ENCODE measurements around the gene TCEAL1. TPM values are rescaled to one million over a fixed set of nuclear protein-coding genes. Genes with fewer than 3 reads are reported as not detected.

Gene TCEAL1
- total RNA-seq, 1 experiment from 2014 or later = not detected

DNA sequence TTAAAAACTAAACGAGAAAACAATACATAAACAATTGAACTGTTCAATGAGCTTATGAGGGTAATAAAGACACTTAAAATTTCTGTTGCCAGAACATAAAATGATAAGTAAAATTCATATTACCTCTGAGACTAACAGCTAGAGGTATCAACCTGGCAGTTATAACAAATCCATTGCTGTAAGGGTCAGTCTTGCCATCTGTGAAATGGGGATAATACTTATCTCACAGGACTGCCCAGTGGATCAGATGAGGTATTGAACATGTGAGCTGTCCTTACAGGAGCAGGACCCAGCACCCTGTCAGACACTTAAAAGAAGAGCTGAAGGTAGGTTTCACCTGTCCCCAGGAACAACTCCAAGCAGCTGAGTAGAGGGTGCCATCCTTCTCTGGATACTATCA, 18.5 kb upstream of the TCEAL1 start:
- no peaks in the 10 kb centered on the region for H4K20me1 ChIP-seq (ENCODE audit: insufficient read depth)
- H3K36me3 ChIP-seq (ENCODE audit: control insufficient read depth in 1 of 2, insufficient read depth in 2 of 2, low read length in 2 of 2) = no peaks in the 10 kb centered on the region
- CTCF ChIA-PET = no interaction called here
- no peak overlapping the region for H3K9ac ChIP-seq (ENCODE audit: low read length)
- no peak overlapping the region for H3K4me2 ChIP-seq (ENCODE audit: low read length)
- DNase-seq (ENCODE audit: low read depth, low spot score) (no peak), ATAC-seq (no peak)
- no peak overlapping the region for H2AFZ ChIP-seq (ENCODE audit: low read depth, low read length, poor library complexity, severe bottlenecking)
- POLR2A ChIA-PET = no interaction called here
- no peak for TF ChIP-seq JUND (IDR thresholded peaks at IDR 0.05)
- no peak for TF ChIP-seq SRF (IDR thresholded peaks at IDR 0.05; ENCODE audit: low read depth)
- TF ChIP-seq, protein P1, sequence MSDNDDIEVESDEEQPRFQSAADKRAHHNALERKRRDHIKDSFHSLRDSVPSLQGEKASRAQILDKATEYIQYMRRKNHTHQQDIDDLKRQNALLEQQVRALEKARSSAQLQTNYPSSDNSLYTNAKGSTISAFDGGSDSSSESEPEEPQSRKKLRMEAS (IDR thresholded peaks at IDR 0.05) = no peak
- TF ChIP-seq ZFX (IDR thresholded peaks at IDR 0.05) = no peak
- no peak for TF ChIP-seq POLR2A (IDR thresholded peaks at IDR 0.05; ENCODE audit: borderline replicate concordance, extremely low read depth, insufficient read depth, insufficient read length)
- TF ChIP-seq POLR2AphosphoS5 (IDR thresholded peaks at IDR 0.05; ENCODE audit: low read depth, low read length) = no peak
- TF ChIP-seq FOSL1 (IDR thresholded peaks at IDR 0.05; ENCODE audit: low read depth) = no peak
- TF ChIP-seq YY1 (IDR thresholded peaks at IDR 0.05; ENCODE audit: extremely low read depth, insufficient replicate concordance, low read depth, low read length) = no peak
- no peak for TF ChIP-seq RAD21 (IDR thresholded peaks at IDR 0.05; ENCODE audit: low read depth)
- TF ChIP-seq EGR1 (IDR thresholded peaks at IDR 0.05; ENCODE audit: low read depth) = no peak
- no peak for TF ChIP-seq TCF7L2 (IDR thresholded peaks at IDR 0.05; ENCODE audit: borderline replicate concordance, extremely low read depth, insufficient read depth, insufficient read length)
- no peak for TF ChIP-seq CEBPB (IDR thresholded peaks at IDR 0.05; ENCODE audit: low read depth)
- TF ChIP-seq CBX3 (IDR thresholded peaks at IDR 0.05; ENCODE audit: low read depth) = no peak
- no peak for TF ChIP-seq EZH2 (IDR thresholded peaks at IDR 0.05)
- RAD21 ChIA-PET (ENCODE audit: low non-redundant PET in 1 of 2, low total read pairs in 2 of 2, uncharacterized antibody in 2 of 2, unreplicated experiment in 2 of 2) = no interaction called here
- H3K27ac ChIP-seq (ENCODE audit: low read depth, low read length) = no peak overlapping the region
- no peaks in the 10 kb centered on the region for H3K79me2 ChIP-seq (ENCODE audit: insufficient read depth, low read length)
- H3K4me1 ChIP-seq (ENCODE audit: control insufficient read depth in 1 of 2, insufficient read depth in 2 of 2, low read length in 2 of 2) = peaks cover 0 to 8% of the 10 kb centered on the region in 2 experiments; a peak in 2 of 4 replicates
- H3K9me3 ChIP-seq (ENCODE audit: control insufficient read depth in 1 of 2, insufficient read depth in 1 of 2, low read depth in 1 of 2, low read length in 2 of 2) = no peaks in the 10 kb centered on the region
- no peaks in the 10 kb centered on the region for H3K9me2 ChIP-seq (ENCODE audit: insufficient read depth)
- H3K4me3 ChIP-seq (replicated peaks in 1 of 2; ENCODE audit: low read depth in 1 of 2, low read length in 2 of 2) = no peak overlapping the region
- BruUV-seq (replicated peaks) = no TSS peak
- intact Hi-C loops (cut with micrococcal nuclease) = no loop called here
- no peaks in the 10 kb centered on the region for H3K27me3 ChIP-seq (ENCODE audit: insufficient read depth, low read length)
